ENCODE measurements around the gene ENOX1. TPM values are rescaled to one million over a fixed set of nuclear protein-coding genes. Genes with fewer than 3 reads are reported as not detected.

The ENOX1 gene
- total RNA-seq, 4 donors from 2014 or later: 0.25 to 0.52 (median 0.33) TPM

GRCh38 chr13:43730642-43731041 is 56.1 kb downstream of the ENOX1 start:
- no peak for TF ChIP-seq POLR2A (IDR thresholded peaks at IDR 0.05)
- TF ChIP-seq POLR2AphosphoS5 (IDR thresholded peaks at IDR 0.05): no peak
- TF ChIP-seq EP300 (IDR thresholded peaks at IDR 0.05): no peak
- TF ChIP-seq CTCF (IDR thresholded peaks at IDR 0.05): no peak
- 70% methylated on average over 3 of the region's 3 CpGs for WGBS
- no peaks in the 10 kb centered on the region for H3K27me3 ChIP-seq
- H3K36me3 ChIP-seq: no peaks in the 10 kb centered on the region
- no peaks in the 10 kb centered on the region for H3K9me3 ChIP-seq
- no peak for DNase-seq (ENCODE audit: low spot score in 2 of 2)
- H3K27ac ChIP-seq: no peak overlapping the region
- H3K4me1 ChIP-seq: no peaks in the 10 kb centered on the region
- H3K4me3 ChIP-seq: no peak overlapping the region

GRCh38 chr13:43728421-43728820 is 58.4 kb downstream of the ENOX1 start:
- Histone ChIP-seq H3K4me1 (no peaks in the 10 kb centered on the region), H3K4me3 (no peak overlapping the region), H3K36me3 (no peaks in the 10 kb centered on the region), H3K27ac (no peak overlapping the region), H3K27me3 (no peaks in the 10 kb centered on the region), H3K9me3 (no peaks in the 10 kb centered on the region)
- TF ChIP-seq CTCF (IDR thresholded peaks at IDR 0.05): no peak
- TF ChIP-seq EP300 (IDR thresholded peaks at IDR 0.05): no peak
- TF ChIP-seq POLR2A (IDR thresholded peaks at IDR 0.05): no peak
- no peak for TF ChIP-seq POLR2AphosphoS5 (IDR thresholded peaks at IDR 0.05)
- DNase-seq (ENCODE audit: low spot score in 2 of 2): no peak
- WGBS: 69% methylated on average over 1 of the region's 1 CpG

- H3K36me3 ChIP-seq: no peaks in the 10 kb centered on the region
- no peak for DNase-seq (ENCODE audit: low spot score in 2 of 2)
- no peaks in the 10 kb centered on the region for H3K9me3 ChIP-seq
- TF ChIP-seq EP300 (IDR thresholded peaks at IDR 0.05) (no peak), POLR2A (IDR thresholded peaks at IDR 0.05) (no peak), CTCF (IDR thresholded peaks at IDR 0.05) (no peak), POLR2AphosphoS5 (IDR thresholded peaks at IDR 0.05) (no peak)
- no peaks in the 10 kb centered on the region for H3K4me1 ChIP-seq
- H3K27ac ChIP-seq: no peak overlapping the region
- no peak overlapping the region for H3K4me3 ChIP-seq
- 52% methylated on average over 1 of the region's 1 CpG for WGBS
- no peaks in the 10 kb centered on the region for H3K27me3 ChIP-seq
Measured at GRCh38 chr13:43727856-43728255, 58.9 kb downstream of the ENOX1 start.

- Histone ChIP-seq H3K27ac (no peak overlapping the region), H3K36me3 (no peaks in the 10 kb centered on the region), H3K4me3 (no peak overlapping the region), H3K9me3 (no peaks in the 10 kb centered on the region), H3K27me3 (no peaks in the 10 kb centered on the region), H3K4me1 (no peaks in the 10 kb centered on the region)
- TF ChIP-seq POLR2AphosphoS5 (IDR thresholded peaks at IDR 0.05) (no peak), POLR2A (IDR thresholded peaks at IDR 0.05) (no peak), EP300 (IDR thresholded peaks at IDR 0.05) (no peak), CTCF (IDR thresholded peaks at IDR 0.05) (no peak)
- 86% methylated on average over 6 of the region's 6 CpGs for WGBS
- DNase-seq (ENCODE audit: low spot score in 2 of 2): no peak
Measured at GRCh38 chr13:43725460-43725859, 61.3 kb downstream of the ENOX1 start.

- TF ChIP-seq POLR2A (IDR thresholded peaks at IDR 0.05): no peak
- TF ChIP-seq CTCF (IDR thresholded peaks at IDR 0.05): no peak
- TF ChIP-seq POLR2AphosphoS5 (IDR thresholded peaks at IDR 0.05): no peak
- no peak for TF ChIP-seq EP300 (IDR thresholded peaks at IDR 0.05)
- 47% methylated on average over 2 of the region's 2 CpGs for WGBS
Measured at GRCh38 chr13:43720780-43721397, 65.9 kb downstream of the ENOX1 start.

More at GRCh38 chr13:43720780-43721397, 65.9 kb downstream of the ENOX1 start:
- no peak overlapping the region for H3K4me3 ChIP-seq
- H3K27ac ChIP-seq: no peak overlapping the region
- H3K4me1 ChIP-seq: no peaks in the 10 kb centered on the region
- no peak for DNase-seq (ENCODE audit: low spot score in 2 of 2)
- H3K27me3 ChIP-seq: no peaks in the 10 kb centered on the region
- H3K9me3 ChIP-seq: peaks cover 3% of the 10 kb centered on the region
- H3K36me3 ChIP-seq: no peaks in the 10 kb centered on the region
